HG02870 (cell line): ENCODE data around the gene NWD2.
"Not testable (repeated sequence)": the region's sequence is repeated elsewhere in the genome, so short reads cannot be mapped to it uniquely, and the experiment has no call there.

Source experiments
- ATAC-seq: cut with Tn5 transposase; IDR thresholded peaks from one replicate; pipeline ENCODE4 v1.9.1; 2021; ENCODE audit warnings: mild to moderate bottlenecking, moderate library complexity; ENCODE audit not compliant: unreplicated experiment

The NWD2 gene

DNA sequence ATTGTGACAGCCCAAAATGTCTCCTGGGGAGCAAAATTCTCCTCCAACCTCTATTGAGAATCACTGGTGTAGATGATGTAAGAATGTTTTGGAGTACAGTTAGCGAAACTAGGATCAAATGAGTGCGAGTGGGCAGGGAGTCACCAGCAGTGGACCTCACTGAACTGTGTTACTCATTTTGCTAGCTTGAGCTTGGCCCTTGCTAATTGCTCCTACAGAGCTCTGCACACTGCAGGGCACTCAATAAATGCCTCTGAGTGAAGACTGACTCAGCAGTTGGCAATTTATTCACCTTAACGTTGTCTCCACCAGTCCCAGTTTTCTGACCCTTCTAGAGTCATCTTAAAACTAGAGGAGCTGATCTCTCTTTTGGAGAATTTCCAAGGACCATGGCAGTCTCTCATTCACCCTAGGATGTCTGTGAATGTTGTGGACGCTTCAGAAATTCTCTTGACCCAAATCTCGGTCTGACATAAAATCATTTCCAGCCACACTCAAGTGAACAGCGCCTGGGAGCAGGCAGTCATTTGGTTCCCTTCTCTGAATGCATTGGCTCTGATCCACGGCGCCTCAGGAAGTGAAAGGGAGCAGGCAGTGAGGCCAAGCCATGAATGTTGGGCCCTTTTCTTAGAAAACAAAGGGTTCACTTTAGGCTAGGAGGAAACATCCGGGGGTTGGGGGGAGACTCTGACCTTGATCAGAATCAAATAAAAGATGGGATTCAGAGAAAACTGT, 148.1 kb downstream of the NWD2 start:
- no peak for ATAC-seq

DNA sequence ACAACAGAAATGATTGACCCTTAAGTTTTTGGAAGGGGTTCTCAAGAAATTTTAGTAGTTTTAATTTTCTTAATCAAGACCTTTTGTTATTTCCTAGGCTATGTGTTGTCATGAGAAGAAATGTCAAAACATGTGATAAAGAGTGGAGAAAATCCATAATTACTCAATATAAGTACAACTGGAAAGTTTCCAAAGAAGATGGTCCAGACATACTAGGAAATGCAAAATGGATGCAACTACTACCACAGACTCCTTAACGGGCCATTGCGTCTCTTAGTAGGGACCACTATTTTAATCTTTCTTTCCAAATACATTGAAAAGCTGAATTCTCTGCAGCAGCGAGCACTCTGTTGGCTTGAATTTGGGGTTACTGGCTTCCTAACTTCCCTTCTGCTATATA, 148.8 kb downstream of the NWD2 start:
- ATAC-seq = no peak

DNA sequence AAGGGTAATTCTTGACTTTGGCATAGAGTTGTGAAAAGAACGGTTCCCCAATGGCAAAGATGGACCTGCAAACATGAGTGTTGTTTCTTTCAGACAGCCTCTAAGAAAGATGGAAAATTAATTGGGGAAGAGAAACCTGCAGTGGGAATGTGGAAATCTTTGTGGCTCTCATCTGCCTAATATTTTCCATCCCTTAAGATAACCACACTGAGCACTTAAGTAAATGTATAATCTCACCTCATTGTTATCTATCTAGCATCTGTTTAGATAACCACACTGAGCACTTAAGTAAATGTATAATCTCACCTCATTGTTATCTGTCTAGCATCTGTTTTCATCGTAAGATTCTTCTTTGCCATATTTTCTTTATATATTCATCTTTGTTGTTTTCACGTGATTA, 149.3 kb downstream of the NWD2 start:
- ATAC-seq = no peak

DNA sequence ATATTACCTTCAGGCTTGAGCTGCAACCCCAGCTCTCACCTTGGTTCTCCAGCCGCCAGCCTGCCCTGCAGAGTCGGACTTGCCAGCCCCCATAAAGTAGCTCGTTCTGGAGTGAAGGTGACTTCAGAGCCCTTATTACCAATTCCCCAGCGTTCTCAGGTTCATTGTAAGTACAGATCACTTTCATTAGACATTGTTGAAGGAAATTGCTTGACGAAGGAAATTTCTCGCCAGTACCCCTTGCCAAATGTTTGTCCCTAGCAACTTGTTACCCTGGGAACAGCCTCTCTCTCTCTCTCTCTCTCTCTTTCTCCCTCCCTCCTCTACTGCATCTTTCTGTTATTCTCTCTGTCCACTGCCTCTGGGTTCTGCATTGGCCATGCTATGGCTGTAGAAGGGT, 153.0 kb downstream of the NWD2 start:
- no peak for ATAC-seq

DNA sequence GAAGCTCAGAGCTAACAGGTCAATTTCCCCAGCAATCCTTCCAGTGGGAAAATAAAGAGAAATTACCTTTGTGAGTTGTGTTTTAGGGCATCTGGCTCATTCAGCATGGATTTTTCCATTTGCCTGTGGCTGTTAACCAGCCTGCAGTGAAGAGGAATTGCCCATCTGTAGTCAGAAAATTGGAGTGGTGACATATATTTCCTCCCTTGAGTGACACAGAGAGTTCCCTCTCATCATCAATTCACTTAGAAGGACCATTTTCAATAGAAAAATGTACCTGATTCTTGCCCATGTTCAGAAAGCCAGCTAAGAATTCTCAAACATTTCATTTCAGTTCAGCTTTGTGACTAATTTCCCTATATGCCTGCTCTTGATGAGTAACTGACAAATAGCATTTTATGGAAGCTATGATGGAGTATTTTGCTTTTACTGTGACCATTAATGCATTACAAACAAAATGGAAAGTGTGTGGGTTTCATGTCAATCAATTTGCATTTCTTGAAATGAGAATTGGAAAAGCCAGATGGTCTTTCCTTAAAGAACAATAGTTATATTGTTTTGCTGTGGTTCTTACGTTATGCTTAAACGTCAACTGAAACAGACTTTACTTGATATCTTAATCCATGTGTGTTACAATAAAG, 155.8 kb downstream of the NWD2 start:
- ATAC-seq = peak; percentile 81

DNA sequence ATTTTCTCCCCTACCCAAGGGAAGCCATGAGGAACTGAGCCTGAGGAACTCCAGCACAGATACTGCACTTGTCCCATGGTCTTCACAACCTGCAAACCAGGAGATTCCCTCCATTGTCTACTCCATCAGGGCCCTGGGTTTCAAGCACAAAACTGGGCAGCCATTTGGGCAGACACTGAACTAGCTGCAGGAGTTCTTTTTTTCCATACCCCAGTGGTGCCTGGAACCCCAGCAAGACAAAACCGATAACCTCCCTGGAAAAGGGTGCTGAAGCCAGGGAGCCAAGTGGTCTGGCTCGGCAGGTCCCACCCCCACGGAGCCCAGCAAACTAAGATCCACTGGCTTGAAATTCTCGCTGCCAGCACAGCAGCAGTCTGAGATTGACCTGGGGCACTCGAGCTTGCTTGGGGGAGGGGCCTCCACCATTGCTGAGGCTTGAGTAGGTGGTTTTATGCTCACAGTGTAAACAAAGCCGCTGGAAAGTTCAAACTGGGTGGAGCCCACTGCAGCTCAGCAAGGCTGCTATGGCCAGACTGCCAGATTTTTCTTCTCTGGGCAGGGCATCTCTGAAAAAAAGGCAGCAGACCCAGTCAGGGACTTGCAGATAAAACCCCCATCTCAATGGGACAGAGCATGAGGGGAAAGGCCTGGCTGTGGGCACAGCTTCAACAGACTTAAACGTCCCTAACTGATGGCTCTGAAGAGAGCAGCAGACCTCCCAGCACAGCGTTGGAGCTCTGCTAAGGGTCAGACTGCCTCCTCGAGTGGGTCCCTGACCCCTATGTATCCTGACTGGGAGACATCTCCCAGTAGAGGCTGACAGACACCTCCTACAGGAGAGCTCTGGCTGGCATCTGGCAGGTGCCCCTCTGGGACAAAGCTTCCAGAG, 163.6 kb downstream of the NWD2 start:
- not testable (repeated sequence) for ATAC-seq

DNA sequence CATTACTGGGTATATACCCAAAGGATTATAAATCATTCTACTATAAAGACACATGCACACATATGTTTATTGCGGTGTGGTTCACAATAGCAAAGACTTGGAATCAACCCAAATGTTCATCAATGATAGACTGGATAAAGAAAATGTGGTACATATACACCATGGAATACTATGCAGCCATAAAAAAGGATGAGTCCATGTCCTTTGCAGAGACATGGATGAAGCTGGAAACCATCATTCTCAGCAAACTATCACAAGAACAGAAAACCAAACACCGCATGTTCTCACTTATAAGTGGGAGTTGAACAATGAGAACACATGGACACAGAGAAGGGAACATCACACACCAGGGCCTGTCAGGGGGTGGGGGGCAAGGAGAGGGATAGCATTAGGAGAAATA, 169.1 kb downstream of the NWD2 start:
- ATAC-seq = not testable (repeated sequence)

DNA sequence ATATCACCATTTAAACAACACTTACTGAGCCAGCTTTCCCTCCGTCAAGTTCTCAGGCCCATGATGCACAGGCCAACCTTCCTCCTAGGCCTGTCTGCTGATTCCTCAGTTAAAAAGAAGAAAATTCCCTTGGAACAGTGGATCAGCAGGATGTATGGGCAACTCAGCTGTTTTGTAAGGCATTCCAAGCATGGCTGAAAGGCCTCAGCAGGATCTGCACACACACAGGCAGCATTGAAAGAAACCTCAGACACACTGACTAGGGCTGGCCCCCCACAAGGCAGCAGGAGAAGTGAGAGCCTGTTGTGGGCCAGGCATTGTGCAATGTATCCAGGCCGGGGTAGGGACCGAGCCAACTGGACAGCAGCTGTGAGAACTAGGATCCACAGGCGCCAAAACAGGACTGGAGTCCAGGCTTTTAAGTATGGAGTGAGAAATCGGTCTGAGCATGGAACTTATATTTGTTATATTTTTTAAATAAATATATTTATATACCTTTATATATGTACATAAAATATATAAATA, 171.4 kb downstream of the NWD2 start:
- no peak for ATAC-seq

DNA sequence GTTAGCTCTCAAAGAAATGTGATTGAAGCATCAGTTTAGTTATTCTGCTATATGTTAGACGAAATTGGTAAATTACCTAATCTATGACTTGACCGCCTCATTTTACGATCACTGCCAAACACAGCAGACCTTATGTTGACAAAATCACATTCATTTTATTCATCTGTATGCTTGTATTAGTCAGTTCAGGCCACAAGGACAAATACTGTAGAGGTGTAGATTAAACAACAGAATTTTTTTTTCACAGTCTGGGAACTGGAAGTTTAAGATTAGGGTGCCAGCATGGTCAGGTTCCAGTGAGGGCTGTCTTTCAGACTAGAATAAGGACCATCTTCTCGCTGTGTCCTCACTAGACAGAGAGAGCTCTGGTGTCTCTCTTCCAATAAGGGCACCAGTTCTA, 177.1 kb downstream of the NWD2 start:
- no peak for ATAC-seq

DNA sequence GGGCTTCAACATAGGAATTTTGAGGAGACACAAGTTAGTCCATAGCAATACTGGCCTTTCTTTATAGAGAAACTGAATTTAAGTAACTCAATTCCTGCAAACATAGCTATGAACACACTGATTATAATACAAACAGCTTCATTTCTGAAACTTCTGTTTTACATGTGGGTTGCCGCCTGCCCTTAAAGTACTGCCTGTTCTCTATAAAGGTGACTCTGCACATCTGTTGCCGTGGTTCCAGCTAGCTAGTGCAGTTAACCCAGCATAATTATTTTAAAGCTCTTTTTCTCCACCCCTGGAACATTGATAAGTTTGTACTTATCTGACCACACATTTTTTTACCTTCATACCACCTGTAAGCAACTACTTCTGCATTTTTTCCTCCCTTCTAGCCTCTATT, 177.6 kb downstream of the NWD2 start:
- ATAC-seq = no peak

DNA sequence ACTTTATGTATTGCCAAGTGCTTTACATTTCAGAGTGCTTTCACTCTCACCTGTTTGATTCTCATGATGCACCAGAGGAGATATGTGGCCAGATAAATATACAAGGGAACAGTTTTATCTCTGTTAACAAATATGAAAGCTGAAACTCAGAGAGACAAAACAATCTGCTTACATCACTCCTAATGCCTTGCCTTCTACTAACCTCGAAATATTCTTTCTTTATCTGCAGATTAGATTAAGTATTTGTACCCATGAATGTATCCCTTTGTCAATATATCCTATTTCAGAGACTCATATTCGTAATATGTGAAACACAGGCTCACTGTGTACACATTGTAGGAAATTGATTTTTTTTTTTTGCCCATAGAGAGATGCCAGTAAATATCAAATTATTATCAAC, 178.1 kb downstream of the NWD2 start:
- no peak for ATAC-seq

DNA sequence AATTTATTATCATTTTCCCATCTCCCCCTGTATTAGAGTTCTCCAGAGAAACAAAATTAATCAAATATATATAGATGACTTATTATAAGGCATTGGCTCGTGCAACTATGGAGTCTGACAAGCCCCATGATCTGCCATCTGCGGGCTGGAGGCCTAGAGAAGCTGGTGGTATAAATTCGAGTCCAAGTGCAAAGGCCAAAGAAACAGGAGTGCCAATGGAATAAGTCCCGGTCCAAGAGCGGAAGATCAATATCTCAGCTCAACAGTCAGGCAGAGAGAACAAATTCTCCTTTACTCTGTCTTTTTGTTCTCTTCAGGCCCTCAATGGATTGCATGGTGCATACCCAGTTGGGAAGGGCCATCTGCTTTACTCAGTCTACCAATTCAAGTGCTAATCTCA, 178.8 kb downstream of the NWD2 start:
- ATAC-seq = no peak

DNA sequence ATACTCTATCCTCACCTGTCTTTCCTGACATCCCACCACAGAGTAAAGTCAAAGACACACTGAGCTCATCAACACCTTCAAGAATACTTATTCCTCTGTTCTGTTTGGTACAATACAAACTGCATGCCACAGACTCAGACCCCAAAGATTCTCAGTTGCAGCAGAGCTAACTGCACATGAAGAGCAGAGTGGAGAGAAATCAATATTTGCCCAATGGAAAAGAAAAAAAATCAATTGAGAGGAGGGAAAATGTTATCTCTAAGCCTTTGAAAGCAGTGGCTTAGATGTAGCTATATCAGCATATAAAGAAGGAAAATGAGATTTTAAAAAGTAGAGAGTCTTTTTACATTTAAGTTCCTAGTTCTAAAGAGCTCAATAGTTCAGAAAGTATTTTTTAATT, 180.2 kb downstream of the NWD2 start:
- ATAC-seq = no peak

DNA sequence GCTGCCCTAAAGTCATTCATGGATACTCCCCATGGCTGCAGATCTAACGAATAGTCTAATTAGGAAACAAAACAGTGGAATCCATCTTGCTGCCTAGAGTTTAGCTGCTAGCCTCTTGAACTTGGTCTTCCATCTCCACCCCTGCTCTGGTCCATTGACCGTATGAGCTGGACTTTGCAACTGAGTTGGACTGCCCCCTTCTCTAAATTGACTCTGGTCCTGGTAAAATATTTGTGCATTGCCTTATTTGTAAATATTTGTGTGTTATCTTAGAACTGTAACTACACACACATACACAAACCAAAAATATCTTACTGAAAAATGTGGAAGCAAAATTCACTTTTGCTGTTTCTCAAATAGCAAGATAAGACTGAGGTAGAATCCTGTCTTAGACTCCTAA, 181.3 kb downstream of the NWD2 start:
- ATAC-seq = no peak

DNA sequence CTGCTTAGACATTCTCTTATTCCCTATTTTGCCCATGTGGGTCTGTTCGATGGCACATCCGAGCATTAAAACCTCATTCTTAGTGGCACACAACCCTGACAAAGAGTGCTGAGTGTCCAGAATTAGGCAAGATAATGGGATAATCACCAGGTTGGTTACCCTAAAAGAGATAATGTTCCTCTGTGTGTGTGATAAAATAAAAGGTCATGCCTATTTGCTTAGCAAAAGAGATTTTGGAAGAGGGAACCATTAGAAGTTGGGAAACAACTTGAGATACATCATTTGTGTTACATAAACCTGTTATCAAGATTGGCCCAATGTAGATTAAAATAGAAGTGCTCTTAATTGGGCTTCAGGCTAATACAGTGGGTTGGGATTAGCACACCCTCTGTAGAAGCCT, 182.7 kb downstream of the NWD2 start:
- no peak for ATAC-seq

DNA sequence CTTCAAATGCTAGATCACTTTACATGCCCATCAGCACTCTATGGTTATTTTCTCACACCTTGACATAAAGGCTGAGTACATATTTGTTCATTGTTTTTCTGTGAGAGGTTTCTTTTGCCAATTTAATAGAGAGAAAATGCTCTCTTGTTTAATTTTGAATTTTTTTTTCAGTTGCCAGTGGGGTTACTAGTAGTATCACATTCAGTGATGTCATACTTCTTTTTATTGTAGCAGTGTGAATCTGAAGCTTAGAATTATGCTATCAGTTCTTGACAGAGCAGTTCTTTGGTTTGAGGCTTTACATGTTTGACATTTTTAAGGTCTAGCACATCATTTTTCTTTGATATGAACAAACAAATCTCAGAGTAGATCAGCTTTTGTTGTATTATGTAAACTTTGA, 185.4 kb downstream of the NWD2 start:
- no peak for ATAC-seq

DNA sequence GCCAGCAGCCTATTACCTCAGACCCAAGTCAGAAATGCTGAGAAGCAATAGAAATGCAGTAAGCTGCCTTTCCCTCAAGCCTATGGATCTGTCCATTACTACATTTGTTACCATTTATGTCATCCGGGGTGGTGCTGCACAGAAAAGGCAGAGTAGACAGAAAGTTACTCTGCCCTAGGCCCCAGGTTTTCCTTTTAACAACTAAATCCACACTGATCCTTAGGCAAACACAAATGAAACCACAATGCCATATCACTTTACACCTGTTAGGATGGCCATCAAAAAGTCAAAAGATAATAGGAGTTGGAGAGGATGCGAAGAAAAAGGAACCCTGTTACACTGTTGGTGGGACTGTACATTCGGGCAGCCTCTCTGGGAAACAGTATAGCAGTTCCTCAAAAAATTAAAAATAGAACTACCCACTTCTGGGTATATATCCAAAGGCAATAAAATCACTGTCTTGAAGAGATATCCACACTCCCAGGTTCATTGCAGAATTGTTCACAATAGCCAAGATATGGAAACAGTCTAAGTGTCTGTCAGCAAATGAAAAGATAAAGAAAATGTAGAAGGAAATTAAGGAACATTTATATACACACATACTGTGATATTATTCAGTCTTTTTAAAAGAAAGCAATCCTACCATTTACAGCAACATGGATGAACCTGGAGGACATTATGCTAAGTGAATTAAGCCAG, 186.3 kb downstream of the NWD2 start:
- ATAC-seq = no peak

DNA sequence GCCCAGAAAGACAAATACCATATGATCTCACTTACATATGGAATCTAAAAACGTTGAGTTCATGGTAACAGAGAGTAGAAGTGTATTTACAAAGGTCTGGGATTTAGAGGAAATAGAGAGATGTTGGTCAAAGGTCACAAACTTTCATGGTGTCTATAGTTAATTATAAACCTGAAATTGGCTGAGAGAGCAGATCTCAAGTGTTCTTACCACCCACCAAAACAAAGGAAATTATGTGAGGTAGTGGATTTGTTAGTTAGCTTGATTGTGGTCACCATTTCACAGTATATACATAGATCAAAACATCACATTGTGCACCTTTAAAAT, 186.8 kb downstream of the NWD2 start:
- ATAC-seq = no peak

DNA sequence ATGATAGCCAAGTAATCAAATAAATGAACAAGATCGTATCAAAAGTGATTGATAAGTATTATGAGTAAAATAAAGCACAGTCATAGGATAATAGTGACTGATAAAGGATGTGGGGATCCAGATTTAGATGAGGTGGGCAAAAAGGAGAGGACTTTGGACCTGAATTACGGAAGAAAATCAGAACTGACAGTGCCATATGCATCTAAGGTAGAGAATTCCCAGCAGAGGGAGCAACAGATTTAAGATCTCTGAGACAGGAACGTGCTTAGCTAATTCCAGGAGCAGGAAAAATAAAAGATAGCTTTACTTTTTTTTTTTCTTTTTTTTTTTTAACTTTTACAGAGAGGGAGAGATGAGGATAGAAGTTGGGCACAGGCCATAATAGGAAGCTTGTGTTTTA, 189.9 kb downstream of the NWD2 start:
- ATAC-seq = no peak

DNA sequence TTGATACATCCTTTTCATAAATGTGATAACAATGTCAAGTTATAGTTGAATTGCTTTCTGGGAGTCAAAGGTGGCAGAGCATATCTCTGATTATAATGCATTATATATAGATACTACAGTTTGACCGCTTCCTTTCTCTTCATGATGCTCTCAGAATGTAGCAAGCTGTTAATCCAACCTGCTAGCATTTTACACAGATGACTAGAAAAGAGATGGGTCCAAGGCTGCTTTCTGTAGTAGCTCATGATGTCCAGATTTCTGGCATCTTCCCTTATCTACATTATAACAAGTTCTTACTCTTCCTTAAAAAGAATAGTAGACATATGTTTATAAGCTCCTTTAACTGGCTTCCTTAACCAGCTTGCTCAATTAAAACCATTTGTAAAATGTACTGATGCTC, 192.0 kb downstream of the NWD2 start:
- ATAC-seq = no peak

DNA sequence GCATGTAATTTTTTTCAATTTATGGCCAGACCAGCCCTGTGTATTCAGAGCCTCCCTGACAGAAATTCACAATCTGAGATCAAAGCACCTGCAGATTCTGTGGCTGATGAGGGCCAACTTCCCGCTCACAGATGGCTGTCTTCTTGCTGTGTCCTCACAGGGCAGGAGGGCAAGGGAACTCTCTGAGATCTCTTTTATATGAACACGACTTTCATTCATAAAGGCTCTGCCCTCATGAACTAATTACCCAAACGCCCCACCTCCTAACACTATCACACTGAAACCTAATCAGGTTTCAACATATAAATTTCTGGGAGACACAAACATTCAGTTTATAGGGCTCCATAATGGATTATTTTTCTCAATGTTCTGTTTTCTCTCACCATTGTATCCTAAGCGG, 192.6 kb downstream of the NWD2 start:
- no peak for ATAC-seq
